AG08395 (cell line): Measurements from ENCODE around the gene WASF2.

Experiments used
- DNase-seq: peaks from one replicate; pipeline ENCODE4 v3.0.0; 2012; ENCODE audit warnings: mixed read lengths, low spot score

The WASF2 gene

DNA sequence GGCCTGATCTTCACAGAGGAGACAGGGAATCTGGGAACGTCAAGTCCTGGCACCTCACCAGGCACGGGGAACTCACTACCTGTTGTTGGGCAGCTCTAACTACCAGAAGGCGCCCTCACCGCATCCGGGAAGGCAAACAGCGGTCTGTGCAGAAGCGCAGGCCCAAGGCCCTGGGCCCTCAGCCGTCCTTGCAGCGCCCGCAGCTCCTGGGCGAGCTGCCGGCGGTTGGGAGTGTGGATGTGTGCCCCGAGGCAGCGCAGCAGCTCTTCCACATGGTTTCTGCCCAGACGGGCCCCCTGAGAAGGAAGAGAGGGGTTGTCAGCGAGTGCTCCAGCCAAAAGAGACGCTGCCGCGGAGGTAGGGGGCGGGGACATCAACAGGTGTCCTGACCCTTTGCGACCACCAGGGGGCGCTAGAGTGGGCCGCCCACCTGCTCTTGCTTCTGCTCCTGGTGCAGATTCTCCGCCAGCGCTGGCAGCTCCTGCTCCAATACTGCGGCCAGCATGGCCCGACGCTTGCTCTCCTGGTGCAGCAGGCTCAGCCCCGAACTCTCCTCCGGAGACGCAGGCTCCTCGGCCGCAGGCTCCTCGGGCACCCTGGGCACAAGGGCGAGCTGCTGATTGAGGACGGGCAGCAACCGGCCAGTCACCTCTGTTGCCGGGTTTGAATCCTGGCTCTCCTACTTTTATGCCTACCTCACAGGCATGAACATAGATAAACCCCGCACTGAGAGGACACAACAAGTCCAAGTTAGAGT, 132.5 kb downstream of the WASF2 start:
- peak; percentile 85 for DNase-seq

DNA sequence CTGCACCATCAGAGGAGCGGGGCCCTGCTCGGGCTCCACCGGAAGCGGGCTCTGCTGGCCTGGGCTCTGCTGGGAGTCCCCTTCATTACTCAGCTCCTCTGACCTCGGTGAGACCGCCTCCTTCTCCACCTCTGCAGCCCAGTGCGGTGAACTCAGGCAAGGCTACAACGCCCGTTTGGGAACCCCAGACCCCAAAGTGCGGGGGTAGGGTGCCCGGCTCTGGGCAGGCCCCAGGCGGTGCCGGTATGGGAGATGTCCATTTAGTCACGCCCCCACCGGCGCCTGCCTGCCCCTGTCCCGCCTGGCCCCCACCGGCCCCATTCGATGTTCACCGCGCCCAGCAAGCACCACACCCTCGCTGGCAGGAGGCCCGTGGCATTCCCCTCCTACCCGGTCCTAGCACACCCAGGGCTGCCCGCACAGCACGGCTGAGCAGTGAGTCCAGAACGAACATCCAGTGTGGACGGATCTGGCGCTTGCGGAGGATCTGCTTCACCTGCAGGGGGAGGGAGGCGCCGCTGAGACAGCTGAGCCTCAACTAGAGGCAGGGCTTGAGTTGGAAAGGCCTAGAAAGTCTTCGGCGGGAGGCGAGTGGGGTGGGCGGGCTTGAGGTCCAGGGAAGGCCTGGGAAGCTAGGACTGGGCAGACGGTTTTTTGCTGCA, 133.2 kb downstream of the WASF2 start:
- no peak for DNase-seq

DNA sequence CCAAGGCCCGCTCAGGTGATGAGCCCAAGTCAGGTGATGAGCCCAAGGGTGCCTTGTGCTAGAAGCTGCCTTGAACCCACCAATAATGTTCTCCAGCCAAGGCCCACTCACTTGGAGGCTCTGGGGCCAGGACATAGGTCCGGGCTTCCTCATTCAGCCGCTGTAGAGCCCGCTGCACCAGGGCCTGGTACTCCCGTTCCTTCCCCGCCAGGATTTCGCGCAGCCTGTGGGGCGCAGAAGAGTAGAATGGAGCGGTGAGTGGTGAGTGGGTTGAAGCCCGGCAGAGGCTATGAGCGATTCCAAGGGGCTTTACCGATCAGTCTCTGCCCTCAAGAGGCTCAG, 133.7 kb downstream of the WASF2 start:
- DNase-seq, result no peak

- DNase-seq, result no peak
Measured at GRCh38 chr1:27355683-27356082, 134.3 kb downstream of the WASF2 start.
